Right ventricle myocardium superior (tissue), 1 donor: ENCODE measurements around the gene GPR18. TPM values are rescaled to one million over a fixed set of nuclear protein-coding genes. Genes with fewer than 3 reads are reported as not detected.

Source experiments
- ATAC-seq: fragments of 200-7000 bp; cut with Tn5 transposase; one replicate; pipeline ENCODE4 v1.9.1; 2020; ENCODE audit warnings: mild to moderate bottlenecking; ENCODE audit not compliant: poor library complexity
- DNase-seq: peaks from one replicate; pipeline ENCODE4 v3.0.0-alpha.2; 2020
- intact Hi-C: fragments of 100-400 bp; cut with DNase I; formaldehyde crosslinking; loops from one replicate; pipeline ENCODE4 v1.11.2; 2022
- total RNA-seq: library from RNA; stranded (reverse); fragmentation: NEBNext Ultra II Directional; extraction: Animal tissue kit (Norgen Biotek cat#: 25700); gene quantifications from one replicate; pipeline ENCODE4 v1.2.1, GENCODE V29; 2021
- donor health status: DM: no; HTN: yes; CAD: no; lungs with severe emphysema.

The GPR18 gene
- total RNA-seq, 1 donor from 2014 or later = not detected

DNA sequence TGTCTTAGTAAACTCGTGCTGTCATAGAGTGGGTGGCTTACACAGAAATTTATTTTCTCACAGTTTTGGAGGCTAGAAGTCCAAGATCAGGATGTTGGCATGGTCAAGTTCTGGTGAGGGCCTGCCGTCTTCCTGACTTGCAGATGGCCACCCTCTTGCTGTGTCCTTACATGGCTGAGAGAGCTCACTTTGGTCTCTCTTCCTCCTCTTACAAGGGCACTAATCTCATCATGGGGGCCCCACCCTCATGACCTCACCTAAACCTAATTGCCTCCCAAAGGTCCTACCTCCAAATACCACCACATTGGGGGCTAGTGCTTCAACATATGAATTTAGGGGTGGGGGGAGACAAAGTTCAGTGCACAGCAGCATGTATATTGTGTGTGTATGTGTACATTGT lies 14.3 kb upstream of the GPR18 start:
- intact Hi-C loops = no loop called here
- DNase-seq (no peak), ATAC-seq (no peak)

DNA sequence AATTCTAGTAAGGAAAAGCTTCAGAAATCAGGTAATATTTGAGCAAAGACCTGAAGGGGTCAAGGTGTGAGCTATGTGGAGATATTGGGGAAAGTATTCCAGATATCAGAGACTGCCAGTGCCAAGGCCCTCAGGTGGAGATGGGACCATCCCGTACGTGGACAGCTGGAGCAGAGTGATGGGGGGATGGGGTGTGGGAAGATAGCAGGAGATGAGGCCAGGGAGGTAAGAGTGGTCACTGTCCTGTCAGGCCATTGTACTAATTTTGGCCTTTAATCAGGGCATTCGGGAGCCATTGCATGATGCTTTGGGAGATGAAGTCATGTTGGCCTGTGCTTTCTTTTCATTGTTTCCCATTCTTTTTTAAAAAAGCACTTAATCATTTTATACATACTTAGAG lies 13.1 kb upstream of the GPR18 start:
- no peak for ATAC-seq
- intact Hi-C loops = no loop called here
- DNase-seq = no peak

DNA sequence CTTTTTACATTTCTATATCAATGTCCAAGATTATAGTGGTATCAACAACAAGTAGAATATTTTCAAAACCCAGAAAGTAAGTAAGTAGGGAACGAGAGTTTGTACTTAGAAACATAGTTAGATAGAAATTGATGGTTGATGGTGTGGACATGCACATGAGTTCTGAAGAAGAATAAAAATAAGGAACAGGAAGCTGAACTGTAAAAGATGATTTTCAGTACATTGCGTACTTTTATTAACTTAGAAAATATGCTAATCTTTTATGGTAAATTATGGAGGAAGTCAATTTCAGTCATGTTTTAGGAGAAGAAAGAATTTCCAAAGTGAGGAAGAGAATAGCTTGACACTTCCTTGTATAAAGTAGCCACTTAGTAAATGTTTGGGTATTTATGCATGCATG lies 12.3 kb upstream of the GPR18 start:
- DNase-seq (no peak), ATAC-seq (no peak)
- intact Hi-C loops = no loop called here

DNA sequence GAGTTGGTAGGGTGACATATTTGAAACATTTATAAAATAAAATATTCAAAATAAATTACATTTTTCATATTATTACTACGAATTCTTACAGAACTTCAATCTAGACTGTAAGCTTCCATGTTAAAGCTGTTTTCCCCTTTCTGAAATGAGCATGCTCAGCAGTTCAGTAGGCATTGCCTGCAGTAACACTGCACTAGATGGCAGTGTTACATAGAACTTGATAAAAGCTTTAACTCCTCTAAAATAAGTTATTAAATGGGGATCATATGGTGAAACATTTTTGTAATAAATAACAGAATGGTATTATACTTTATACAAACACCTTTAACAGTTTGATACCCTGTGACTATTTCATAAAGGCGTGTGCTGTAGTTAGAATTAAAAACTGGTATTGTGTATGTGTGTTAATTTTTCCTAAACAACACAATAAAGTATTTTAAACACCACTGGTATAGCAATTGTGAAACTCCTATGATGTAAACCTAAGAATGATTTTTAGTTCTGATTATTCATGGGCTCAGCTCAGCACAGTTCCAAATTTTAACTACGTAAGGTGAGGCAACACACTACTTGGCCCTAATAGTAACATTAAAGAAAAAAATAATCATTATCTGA lies 11.6 kb upstream of the GPR18 start:
- ATAC-seq = peak; percentile 73
- no peak for DNase-seq
- intact Hi-C loops = loop anchor here (5.0 kb wide), 2 partner anchors 92 to 168 kb away; no protein-coding TSS in a partner anchor

DNA sequence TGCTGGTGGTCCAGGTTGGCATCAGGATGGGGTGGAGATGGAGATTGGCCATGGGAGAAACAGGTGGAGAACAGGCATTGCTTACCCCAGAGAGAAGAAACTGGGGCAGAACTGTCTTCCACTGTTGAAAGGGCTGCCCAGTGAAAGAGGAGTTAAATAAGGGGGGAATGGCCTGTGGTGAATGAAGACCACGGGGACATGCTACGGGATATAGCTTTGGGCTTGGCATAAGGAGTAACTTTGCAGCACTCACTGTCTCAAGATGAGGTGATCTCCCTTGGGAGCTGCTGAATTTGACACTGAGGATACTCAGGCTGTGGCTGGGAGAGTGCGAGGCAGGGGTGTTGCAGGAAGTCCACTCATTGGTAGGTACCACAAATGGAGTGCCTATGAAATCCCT lies 10.6 kb upstream of the GPR18 start:
- intact Hi-C loops = loop anchor here (5.0 kb wide), 2 partner anchors 92 to 168 kb away; no protein-coding TSS in a partner anchor
- ATAC-seq (no peak), DNase-seq (no peak)

DNA sequence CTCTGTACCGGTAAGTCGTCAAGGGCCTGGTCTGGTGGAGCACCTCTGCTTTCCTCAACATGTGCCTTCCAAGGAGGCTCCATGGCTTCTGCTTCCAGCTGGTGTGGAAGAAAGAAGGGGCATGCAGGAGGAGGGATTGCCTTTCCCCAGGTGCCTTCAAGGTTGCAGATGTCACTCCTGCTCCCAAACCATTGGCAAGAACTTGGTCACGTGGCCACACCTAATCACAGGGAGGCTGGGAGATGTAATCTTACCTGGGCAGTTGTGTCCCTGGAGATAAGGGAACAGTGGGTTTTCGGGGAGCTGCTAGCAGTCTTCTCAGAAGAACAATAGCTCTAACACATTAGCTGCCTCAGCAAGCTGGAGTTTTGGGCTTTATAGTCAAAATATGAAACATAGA lies 9.7 kb upstream of the GPR18 start:
- DNase-seq = no peak
- intact Hi-C loops = loop anchor here (5.0 kb wide), 2 partner anchors 91 to 169 kb away; no protein-coding TSS in a partner anchor
- no peak for ATAC-seq

DNA sequence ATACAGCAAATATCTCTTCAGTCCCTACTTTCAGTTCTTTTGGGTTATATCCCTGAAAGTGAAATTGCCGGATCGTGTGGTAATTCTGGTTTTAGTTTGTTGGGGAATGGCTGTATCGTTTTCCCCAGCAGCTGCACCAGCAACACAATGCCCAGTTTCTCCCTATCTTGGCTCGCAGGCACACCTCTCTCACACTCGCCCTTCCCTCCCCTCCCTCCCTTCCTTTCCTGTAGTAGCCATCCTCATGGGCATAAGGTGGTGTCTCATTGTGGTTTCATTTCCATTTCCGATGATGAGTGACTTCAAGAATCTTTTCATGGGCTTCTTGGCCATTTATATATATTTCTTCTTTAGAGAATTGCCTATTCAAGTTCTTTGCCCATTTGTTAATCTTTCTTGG lies 8.6 kb upstream of the GPR18 start:
- intact Hi-C loops = loop anchor here (5.0 kb wide), 2 partner anchors 90 to 170 kb away; no protein-coding TSS in a partner anchor
- DNase-seq = no peak
- ATAC-seq = no peak

DNA sequence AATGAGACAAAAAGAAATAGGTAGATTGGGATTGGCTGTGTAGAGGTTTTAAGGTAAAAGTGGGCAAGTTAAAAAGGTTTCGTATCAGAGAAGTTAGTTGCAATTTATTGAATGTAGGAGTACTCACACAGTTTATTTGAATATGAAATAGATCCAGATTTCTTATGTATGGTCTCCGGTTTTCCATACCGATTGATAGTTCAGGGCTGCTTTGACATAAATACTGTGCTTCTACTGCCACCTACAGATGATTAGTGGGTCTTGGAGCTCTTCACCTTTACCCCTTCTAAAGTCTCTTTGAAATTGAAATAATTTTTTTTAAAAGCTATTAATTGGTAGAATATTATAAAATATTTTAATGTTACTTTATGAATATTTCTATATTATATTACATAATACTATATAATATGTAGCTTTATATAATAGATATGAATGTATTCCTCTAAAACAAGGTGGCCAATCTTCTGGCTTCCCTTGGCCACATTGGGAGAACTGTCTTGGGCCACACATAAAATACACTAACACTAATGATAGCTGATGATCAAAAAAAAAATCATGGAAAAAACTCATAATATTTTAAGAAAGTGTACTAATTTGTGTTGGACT lies 7.7 kb upstream of the GPR18 start:
- intact Hi-C loops = loop anchor here (5.0 kb wide), 2 partner anchors 89 to 171 kb away; no protein-coding TSS in a partner anchor
- DNase-seq (no peak), ATAC-seq (peak; percentile 60)

DNA sequence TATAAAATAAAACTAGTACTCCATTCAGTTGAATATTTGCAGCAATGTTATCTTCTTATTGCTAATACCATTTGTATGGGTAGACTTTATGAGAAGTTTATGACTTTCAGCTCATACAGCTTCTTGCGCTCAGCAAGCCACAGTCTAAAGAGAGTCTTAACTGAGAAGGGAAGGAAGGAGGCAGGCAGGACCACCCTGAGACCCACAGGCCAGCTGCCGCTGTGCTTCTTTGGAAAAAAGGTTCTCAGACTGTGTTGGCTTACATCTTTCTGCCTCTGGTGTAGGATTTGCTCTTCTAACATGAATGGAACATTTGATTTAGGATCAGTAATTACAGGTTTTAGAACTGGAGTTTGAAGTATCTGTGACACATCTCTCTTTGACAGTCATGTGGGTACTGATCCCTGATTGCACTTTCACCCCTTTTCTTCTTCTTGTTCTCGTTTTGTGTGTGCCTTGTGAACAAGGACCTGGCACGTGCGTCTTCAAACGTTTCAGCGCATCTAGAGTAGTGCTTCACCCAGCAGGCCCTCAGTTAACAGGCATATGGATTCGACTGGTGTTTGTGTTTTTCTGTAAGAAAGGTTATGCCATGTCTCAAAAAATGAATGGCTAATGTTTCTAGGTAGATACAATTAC lies 7.1 kb upstream of the GPR18 start:
- DNase-seq (no peak), ATAC-seq (no peak)
- intact Hi-C loops = loop anchor here (5.0 kb wide), 2 partner anchors 88 to 172 kb away; no protein-coding TSS in a partner anchor

DNA sequence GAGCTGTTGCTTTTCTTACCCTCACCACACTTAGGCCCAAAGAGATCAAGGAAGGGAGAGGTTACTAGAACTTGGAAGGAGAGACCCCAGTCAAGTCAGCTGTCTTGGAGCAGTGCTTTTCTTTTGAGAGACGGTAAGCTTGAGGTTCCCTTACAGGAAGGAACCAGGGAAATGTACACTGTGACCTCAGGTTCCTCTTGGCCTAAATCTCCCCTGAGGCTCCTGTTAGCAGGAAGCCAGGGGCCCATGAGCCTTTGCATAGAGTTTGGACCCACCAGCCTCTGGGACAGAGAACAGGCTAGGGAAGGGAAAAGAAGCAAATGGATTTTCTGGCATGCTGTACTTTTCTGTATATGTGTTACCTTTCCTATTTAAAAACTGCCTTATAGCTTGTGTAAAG lies 5.9 kb upstream of the GPR18 start:
- no peak for ATAC-seq
- intact Hi-C loops = no loop called here
- DNase-seq = no peak

DNA sequence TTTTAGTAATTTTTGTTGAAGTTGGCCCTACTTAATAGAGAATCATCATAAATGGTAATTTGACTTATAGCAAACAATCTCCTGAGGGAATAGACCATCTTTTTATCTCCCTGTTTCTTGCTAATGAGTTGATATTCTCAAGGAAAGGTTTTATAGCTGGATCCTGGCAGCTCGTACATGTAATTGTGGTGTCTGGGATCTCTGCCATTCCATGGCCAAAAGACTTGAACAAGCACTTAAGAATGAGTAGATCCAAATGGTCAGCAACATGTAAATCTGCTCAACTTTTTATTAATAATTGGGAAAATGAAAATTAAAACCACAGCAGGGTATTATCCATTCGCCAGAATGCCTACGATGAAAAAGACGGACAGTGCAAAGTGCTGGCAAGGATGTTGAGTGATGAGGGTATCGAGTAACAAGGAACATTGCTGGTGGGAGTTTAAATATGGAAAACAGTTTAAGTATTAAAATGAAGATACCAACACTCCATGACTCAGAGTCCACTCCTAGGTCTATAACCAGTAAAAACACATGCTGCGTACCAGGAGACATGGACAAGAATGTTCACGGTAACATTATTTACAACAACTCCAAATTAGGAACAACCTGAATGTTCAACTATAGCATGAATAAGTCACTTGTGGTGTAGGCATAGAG lies 5.1 kb upstream of the GPR18 start:
- intact Hi-C loops = no loop called here
- no peak for ATAC-seq
- no peak for DNase-seq

DNA sequence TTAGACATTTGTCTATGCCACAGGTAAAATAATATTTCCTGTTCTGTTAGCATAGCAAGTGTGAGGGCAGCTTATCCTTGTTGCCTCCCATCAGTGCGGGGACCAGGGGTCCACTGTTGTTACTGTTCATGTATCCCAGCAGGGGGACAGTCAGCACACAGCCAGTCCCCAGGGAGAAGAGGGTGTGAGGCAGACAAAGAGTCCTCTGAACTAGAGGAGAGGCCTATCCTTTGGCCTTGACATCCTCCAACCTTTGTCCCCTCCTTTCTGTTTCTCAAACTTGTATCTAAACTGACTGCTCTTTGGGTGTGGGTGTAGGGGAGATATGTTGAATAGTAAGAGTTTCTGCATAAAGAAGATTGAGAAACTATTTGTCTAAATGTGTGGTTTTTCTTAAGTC lies 2.9 kb upstream of the GPR18 start:
- DNase-seq (no peak), ATAC-seq (no peak)
- intact Hi-C loops = no loop called here

DNA sequence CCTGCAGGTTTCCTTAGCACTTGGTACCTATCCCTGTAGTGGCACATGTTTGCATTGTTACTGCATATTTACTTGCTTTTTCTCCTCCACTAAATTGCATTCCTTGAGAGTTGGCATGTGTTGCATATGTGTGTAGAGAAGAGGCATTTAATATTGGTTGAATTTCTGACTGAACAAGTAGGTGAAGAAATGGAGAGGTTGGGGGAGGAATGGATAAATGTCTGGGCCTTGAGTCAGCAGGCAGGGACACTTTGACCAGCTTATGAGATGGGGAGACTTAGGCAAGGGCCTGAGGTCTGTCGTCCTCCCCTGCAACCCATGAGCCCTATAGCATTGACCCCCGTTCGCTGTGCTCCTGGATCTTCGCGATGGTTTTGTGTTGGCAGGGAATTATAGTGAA lies 2.0 kb upstream of the GPR18 start:
- intact Hi-C loops = no loop called here
- DNase-seq (no peak), ATAC-seq (no peak)

DNA sequence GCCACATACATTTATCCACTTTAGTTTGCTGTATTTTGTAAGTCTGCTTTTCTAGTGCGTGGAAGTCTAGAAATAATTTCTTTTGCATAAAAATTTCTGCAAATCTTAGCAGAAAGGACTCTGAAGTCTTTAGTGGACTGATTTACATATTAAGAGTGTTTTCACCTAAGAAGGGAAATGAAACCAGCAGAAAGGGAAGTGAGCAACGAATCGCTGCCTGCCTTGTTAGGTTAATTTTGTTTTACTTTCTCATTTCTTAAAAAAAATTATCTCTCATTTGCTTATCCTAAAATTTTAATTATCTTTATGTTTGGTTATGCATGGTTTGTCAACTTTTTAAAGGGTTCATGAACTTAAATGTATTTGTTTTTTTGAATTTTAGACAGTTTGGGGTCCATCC lies 767 bp upstream of the GPR18 start:
- intact Hi-C loops = no loop called here
- DNase-seq (no peak), ATAC-seq (no peak)

DNA sequence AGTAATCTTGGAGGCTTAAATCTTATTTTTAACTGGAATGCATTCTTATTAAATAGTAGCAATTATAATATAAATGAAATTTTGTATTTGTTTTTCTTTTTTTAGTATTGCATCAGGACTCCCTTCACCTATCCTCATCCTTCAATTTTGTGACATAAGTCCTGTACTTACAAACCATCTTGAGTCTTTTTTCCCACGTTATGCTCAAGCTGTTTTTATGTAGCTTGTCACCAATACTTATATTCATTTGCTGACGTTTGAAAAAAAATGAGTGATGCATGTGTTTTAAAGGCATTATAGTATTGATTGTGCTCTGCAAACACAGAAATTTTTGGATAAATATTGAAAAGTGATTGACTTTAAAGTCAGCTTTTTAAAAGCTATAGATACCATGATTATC lies 888 bp downstream of the GPR18 start:
- intact Hi-C loops = no loop called here
- no peak for ATAC-seq
- no peak for DNase-seq

DNA sequence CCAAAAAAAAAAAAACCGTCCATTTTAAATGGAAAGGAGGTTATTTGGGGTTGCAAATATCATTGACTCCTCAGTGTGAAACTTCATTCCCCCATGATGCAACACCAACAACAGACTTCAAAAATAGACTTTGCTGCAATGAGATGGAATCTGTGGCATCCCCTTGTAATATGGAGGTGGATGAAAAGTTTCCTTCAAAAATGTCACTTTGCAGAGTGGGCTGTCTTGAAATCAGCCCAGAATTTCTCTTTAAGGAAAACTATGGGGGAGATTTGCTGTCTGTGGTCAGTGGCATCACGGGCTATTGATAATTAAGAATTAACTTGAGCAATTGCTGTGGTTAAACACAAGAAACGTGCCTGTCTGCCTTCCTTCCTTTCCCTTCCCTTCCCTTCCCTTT lies 1.5 kb downstream of the GPR18 start:
- peak; percentile 65 for ATAC-seq
- no peak for DNase-seq
- intact Hi-C loops = no loop called here

DNA sequence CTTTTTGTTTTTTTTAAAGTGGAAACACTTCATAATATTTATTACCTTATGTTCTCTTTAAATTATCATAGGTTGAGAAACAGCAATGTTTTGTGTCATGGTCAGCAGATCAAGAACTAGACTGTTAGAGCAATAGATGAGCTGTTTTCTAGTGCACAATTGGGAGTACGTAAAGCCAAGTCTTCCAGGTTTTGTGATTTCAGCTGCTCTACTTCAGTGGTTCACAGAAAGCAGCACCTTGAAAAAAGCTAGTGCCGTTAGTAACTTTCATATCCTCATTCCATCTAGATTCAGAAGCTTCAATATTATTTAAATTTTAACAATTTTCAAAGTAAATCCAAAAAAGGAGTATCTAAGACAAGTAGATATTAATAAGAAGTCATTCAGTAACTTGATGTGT lies 1.9 kb downstream of the GPR18 start:
- no peak for DNase-seq
- ATAC-seq = no peak
- intact Hi-C loops = no loop called here

DNA sequence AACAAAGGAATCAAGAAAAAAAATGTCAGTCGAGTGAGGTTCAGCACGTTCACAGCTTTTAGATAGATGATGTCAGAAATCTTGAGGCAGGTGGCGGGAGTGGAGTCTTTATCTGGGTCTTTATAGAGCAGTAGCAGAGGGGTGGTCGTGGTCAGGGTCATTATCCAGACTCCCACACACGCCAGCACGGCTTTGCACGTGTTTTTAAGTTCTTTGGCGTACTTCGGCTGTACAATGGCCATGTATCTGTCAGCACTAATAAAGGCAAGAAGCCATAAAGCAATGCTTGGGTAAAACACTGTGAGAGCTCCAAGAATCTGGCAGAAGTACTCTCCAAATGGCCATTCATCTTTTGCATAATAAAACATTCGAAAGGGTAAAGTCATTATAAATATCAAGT lies 2.9 kb downstream of the GPR18 start:
- no peak for ATAC-seq
- no peak for DNase-seq
- intact Hi-C loops = no loop called here

DNA sequence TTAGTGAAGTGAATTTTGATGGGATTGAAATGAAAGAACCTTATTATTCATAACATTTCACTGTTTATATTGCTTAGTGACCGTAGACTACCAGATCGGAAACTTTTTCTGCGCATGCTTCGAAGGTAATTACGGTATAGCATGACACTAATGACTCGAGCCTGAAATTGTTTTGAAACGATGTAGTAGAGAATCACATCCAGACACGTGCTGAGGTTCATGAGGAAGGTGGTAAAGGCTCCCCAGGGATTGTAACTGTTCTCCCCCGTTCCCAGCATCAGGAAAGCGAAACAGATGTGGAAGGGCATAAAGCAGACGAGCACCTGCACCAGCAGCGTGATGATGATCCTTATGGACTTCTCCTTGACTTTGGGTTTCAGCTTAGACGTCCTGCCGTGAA lies 3.3 kb downstream of the GPR18 start:
- intact Hi-C loops = no loop called here
- no peak for ATAC-seq
- DNase-seq = no peak

DNA sequence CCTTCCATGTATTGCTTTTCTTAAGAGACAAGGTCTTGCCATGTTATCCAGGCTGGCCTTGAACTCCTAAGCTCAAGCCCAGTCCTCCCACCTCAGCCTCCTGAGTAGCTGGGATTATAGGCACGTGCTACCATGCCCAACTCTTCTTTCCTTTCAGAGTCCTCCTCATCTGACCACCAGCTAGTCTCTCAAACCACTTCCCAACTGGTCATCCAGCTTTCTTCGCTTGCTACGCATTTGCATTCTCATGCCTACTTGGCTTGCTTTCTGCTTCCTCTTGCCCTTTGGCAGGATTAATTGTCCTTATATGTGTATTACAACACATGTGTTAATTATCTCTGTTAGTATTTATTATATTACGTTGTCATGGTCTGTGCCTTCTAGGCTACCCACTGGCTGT lies 6.3 kb downstream of the GPR18 start:
- DNase-seq = no peak
- no peak for ATAC-seq
- intact Hi-C loops = no loop called here
